ES-I3 (cell line): ENCODE measurements around the gene POFUT2.

Source experiments
- H3K36me3 ChIP-seq: 2 replicates; pipeline ENCODE4 v1.6.1; 2013; ENCODE audit warnings: mild to moderate bottlenecking, low read length, control low read depth, moderate library complexity; ENCODE audit not compliant: insufficient read depth
- H3K4me1 ChIP-seq: 2 replicates; pipeline ENCODE4 v1.6.1; 2013; ENCODE audit warnings: mild to moderate bottlenecking, control low read depth, low read length; ENCODE audit not compliant: insufficient read depth
- H3K9ac ChIP-seq: 2 replicates; pipeline ENCODE4 v1.6.1; 2013; ENCODE audit warnings: low read depth, mild to moderate bottlenecking, low read length, moderate library complexity
- H3K9me3 ChIP-seq: 2 replicates; pipeline ENCODE4 v1.6.1; 2013; ENCODE audit warnings: mild to moderate bottlenecking, low read length, moderate library complexity; ENCODE audit not compliant: control insufficient read depth, insufficient read depth

Gene POFUT2

GRCh38 chr21:45225041-45225740, 62.5 kb downstream of the POFUT2 start:
- Histone ChIP-seq H3K4me1 (peaks cover 9% of the 10 kb centered on the region), H3K9me3 (no peaks in the 10 kb centered on the region)

GRCh38 chr21:45224189-45224938, 63.3 kb downstream of the POFUT2 start:
- H3K9me3 ChIP-seq = no peaks in the 10 kb centered on the region
- no peak overlapping the region for H3K9ac ChIP-seq
- peaks cover 9% of the 10 kb centered on the region for H3K4me1 ChIP-seq
- H3K36me3 ChIP-seq = no peaks in the 10 kb centered on the region

More at GRCh38 chr21:45225041-45225740, 62.5 kb downstream of the POFUT2 start:
- Histone ChIP-seq H3K36me3 (no peaks in the 10 kb centered on the region), H3K9ac (no peak overlapping the region)

GRCh38 chr21:45223236-45224185, 64.2 kb downstream of the POFUT2 start:
- Histone ChIP-seq H3K4me1 (peaks cover 9% of the 10 kb centered on the region), H3K9me3 (no peaks in the 10 kb centered on the region), H3K36me3 (no peaks in the 10 kb centered on the region), H3K9ac (no peak overlapping the region)

- Histone ChIP-seq H3K4me1 (peaks cover 4% of the 10 kb centered on the region), H3K9me3 (no peaks in the 10 kb centered on the region), H3K36me3 (no peaks in the 10 kb centered on the region), H3K9ac (no peak overlapping the region)
Observed at GRCh38 chr21:45222001-45222400, 65.7 kb downstream of the POFUT2 start.

GRCh38 chr21:45220714-45221490, 66.8 kb downstream of the POFUT2 start:
- H3K4me1 ChIP-seq = no peaks in the 10 kb centered on the region
- no peaks in the 10 kb centered on the region for H3K9me3 ChIP-seq
- no peaks in the 10 kb centered on the region for H3K36me3 ChIP-seq
- H3K9ac ChIP-seq = no peak overlapping the region

GRCh38 chr21:45220071-45220481, 67.6 kb downstream of the POFUT2 start:
- H3K4me1 ChIP-seq = no peaks in the 10 kb centered on the region
- no peaks in the 10 kb centered on the region for H3K36me3 ChIP-seq
- no peak overlapping the region for H3K9ac ChIP-seq
- no peaks in the 10 kb centered on the region for H3K9me3 ChIP-seq

- Histone ChIP-seq H3K9ac (no peak overlapping the region), H3K9me3 (no peaks in the 10 kb centered on the region), H3K4me1 (no peaks in the 10 kb centered on the region), H3K36me3 (no peaks in the 10 kb centered on the region)
Observed at GRCh38 chr21:45219517-45219916, 68.2 kb downstream of the POFUT2 start.

- H3K9me3 ChIP-seq = no peaks in the 10 kb centered on the region
- H3K9ac ChIP-seq = no peak overlapping the region
- no peaks in the 10 kb centered on the region for H3K36me3 ChIP-seq
- no peaks in the 10 kb centered on the region for H3K4me1 ChIP-seq
Observed at GRCh38 chr21:45217010-45217409, 70.7 kb downstream of the POFUT2 start.

GRCh38 chr21:45215213-45215612, 72.5 kb downstream of the POFUT2 start:
- no peaks in the 10 kb centered on the region for H3K4me1 ChIP-seq
- no peaks in the 10 kb centered on the region for H3K36me3 ChIP-seq
- no peak overlapping the region for H3K9ac ChIP-seq
- H3K9me3 ChIP-seq = no peaks in the 10 kb centered on the region
